ENCODE measurements around the gene FCMR. TPM values are rescaled to one million over a fixed set of nuclear protein-coding genes. Genes with fewer than 3 reads are reported as not detected.

The FCMR gene
- total and polyA plus RNA-seq, 9 donors: 0.38 to 8.4 (median 2.4) TPM

GRCh38 chr1:206913766-206914537 lies 7.8 kb downstream of the FCMR start:
- WGBS, 3 donors: 79 to 89% (median 85%) methylated on average over 12 of the region's 12 CpGs
- H3K4me3 ChIP-seq: no peak overlapping the region
- no peaks in the 10 kb centered on the region for H3K27me3 ChIP-seq
- TF ChIP-seq POLR2A (IDR thresholded peaks at IDR 0.05) (no peak), EP300 (IDR thresholded peaks at IDR 0.05) (no peak), CTCF (IDR thresholded peaks at IDR 0.05) (no peak)
- H3K27ac ChIP-seq: no peak overlapping the region
- H3K36me3 ChIP-seq: no peaks in the 10 kb centered on the region
- peaks cover 4% of the 10 kb centered on the region for H3K4me1 ChIP-seq (ENCODE audit: insufficient read depth)
- no peak for DNase-seq
- no peaks in the 10 kb centered on the region for H3K9me3 ChIP-seq
- intact Hi-C loops (cut with DNase I): loop anchor here (5.0 to 10.0 kb wide), 8 partner anchors 161 to 439 kb away; partner anchors contain the start of gene IKBKE (in 2 of the 4)

DNA sequence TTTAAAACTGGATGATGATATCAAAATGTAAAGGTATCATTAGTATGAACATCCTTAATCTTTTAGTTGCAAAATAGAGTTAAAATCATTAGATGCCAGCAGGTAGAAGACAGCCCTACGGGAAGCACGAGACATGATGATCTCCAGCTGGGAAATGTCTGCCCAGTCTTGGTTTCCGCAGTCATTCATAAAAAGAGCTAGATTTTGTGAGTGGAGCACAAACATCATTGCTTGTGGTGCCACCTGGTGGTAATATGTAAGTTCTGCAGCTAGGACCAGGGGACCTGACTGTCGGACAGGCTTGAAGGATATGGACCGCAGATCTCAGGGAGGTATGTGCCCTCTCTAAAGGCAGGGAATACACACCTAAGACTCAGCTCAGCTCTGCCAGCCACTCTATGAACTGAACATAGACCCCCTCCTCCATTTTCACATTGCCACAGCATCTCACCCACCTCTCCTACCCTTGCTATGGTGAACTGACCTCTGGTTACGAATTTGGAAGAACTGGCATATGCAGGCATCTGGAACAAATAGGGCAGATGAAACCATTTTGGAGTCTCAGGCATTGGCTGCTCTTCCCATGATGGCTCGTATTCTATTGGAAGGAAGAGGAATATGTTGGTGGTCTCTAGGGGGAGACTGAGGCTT lies 9.2 kb downstream of the FCMR start:
- Histone ChIP-seq H3K27ac (no peak overlapping the region), H3K27me3 (no peaks in the 10 kb centered on the region), H3K4me3 (no peak overlapping the region), H3K9me3 (no peaks in the 10 kb centered on the region), H3K36me3 (no peaks in the 10 kb centered on the region), H3K4me1 (ENCODE audit: insufficient read depth) (peaks cover 4% of the 10 kb centered on the region)
- intact Hi-C loops (cut with DNase I): loop anchor here (5.0 to 10.0 kb wide), 8 partner anchors 162 to 438 kb away; partner anchors contain the start of gene IKBKE (in 2 of the 4)
- peak; percentile 46 to 72 (median 56) for DNase-seq
- peak; percentile 59 to 75 (median 71) for TF ChIP-seq CTCF (IDR thresholded peaks at IDR 0.05)
- TF ChIP-seq EP300 (IDR thresholded peaks at IDR 0.05): no peak
- 14 to 22% (median 18%) methylated on average over 7 of the region's 7 CpGs for WGBS, 3 donors

DNA sequence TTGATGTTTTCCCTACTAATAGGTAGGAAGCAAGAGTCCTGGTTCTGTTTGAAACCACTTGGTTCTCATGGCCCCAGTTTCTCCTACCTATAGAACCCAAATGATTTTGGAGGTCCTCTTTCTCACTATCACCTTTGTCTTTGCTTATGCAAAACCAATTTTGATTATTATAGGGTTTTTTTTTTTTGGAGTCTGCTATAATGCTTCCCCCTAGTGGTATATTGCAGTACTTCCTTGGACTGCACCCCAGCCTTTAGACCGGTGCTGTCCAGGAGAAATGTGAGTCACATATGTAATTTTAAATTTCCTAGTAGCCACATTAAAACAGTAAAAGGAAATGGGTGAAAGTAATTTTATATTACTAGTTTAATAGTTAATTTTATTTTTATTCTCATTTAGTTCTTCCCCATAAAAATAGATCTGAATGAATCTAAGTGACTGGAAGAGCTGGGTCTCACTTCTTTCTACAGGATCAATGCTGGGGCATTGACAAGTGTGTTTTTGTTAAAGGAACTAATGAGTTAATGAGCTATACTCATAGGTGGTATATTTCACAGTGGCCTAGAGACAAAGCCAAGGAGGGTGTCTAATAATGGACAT lies 10.6 kb downstream of the FCMR start:
- Histone ChIP-seq H3K27me3 (no peaks in the 10 kb centered on the region), H3K4me1 (ENCODE audit: insufficient read depth) (peaks cover 4% of the 10 kb centered on the region), H3K36me3 (no peaks in the 10 kb centered on the region), H3K9me3 (no peaks in the 10 kb centered on the region), H3K27ac (no peak overlapping the region), H3K4me3 (no peak overlapping the region)
- TF ChIP-seq CTCF (IDR thresholded peaks at IDR 0.05): peak; percentile 42 to 49 (median 48)
- no peak for TF ChIP-seq EP300 (IDR thresholded peaks at IDR 0.05)
- TF ChIP-seq POLR2A (IDR thresholded peaks at IDR 0.05): no peak
- WGBS, 3 donors: 0 to 2% (median 0%) methylated on average over 1 of the region's 1 CpG
- DNase-seq: peak in 1 of 5 donors; percentile 34
- intact Hi-C loops (cut with DNase I): loop anchor here (5.0 to 10.0 kb wide), 8 partner anchors 164 to 436 kb away; partner anchors contain the start of gene IKBKE (in 2 of the 4)

DNA sequence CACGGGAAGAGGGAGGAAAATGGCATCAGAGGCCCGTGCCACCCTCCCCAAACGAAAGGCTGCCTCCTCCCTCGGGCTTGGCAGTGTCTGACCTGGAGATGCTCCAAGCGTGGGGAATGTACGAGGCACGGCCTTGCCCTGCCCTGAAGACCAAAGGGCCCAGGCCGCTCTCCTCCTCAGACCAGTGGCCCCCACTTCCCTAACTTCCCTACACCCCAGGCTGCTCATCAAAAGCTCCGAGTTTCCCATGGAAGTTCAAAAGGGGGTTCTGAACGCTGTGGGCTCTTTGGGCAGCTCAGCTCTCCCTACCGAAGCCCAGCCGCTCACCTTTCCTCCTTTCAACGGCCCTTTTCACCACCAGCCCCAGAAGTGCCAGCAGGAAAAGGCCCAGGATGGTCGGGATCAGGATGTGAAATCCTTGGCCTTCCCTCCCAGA lies 11.8 kb downstream of the FCMR start:
- no peaks in the 10 kb centered on the region for H3K9me3 ChIP-seq
- peaks cover 4% of the 10 kb centered on the region for H3K4me1 ChIP-seq (ENCODE audit: insufficient read depth)
- no peaks in the 10 kb centered on the region for H3K36me3 ChIP-seq
- peak overlapping the region; percentile 34 for H3K4me3 ChIP-seq
- intact Hi-C loops (cut with DNase I): loop anchor here (5.0 to 10.0 kb wide), 8 partner anchors 165 to 435 kb away; partner anchors contain the start of gene IKBKE (in 2 of the 4)
- H3K27ac ChIP-seq: no peak overlapping the region
- no peak for TF ChIP-seq CTCF (IDR thresholded peaks at IDR 0.05)
- 19 to 23% (median 21%) methylated on average over 14 of the region's 14 CpGs for WGBS, 3 donors
- peak in 1 of 5 donors; percentile 17 for DNase-seq
- H3K27me3 ChIP-seq: no peaks in the 10 kb centered on the region

Data from ovary (tissue), 9 donors.